Activated CD4-positive, alpha-beta T cell treated with anti-CD3 and anti-CD28 coated beads for 24 hours (primary cell): ENCODE data around the gene SPOP.
"Not testable (repeated sequence)": the region's sequence is repeated elsewhere in the genome, so short reads cannot be mapped to it uniquely, and the experiment has no call there.

Experiments
- DNase-seq, 2 donors: peaks; one replicate each; pipeline ENCODE4 v3.0.0-alpha.2; 2020; ENCODE audit warnings: low read depth in 2 of 2

Gene SPOP

GRCh38 chr17:49677933-49678847 lies at the start of gene SPOP:
Gene SPOP (minus strand): TSS chr17:49678097. CDS start chr17:49622810, 55,287 bp downstream.
- DNase-seq: peak; percentile 96 to 99

GRCh38 chr17:49727380-49727779 lies 49.5 kb upstream of the SPOP start:
- DNase-seq: no peak

GRCh38 chr17:49725452-49726130 lies 47.7 kb upstream of the SPOP start:
- no peak for DNase-seq

- not testable (repeated sequence) for DNase-seq
Observed at GRCh38 chr17:49724552-49724951, 46.7 kb upstream of the SPOP start.

- no peak for DNase-seq
Observed at GRCh38 chr17:49723423-49723822, 45.5 kb upstream of the SPOP start.

GRCh38 chr17:49722066-49722465 lies 44.2 kb upstream of the SPOP start:
- no peak for DNase-seq

- DNase-seq: no peak
Observed at GRCh38 chr17:49717371-49717861, 39.5 kb upstream of the SPOP start.

GRCh38 chr17:49716668-49717364 lies 38.9 kb upstream of the SPOP start:
- no peak for DNase-seq

- no peak for DNase-seq
Observed at GRCh38 chr17:49715717-49716279, 37.9 kb upstream of the SPOP start.

- no peak for DNase-seq
Observed at GRCh38 chr17:49715216-49715615, 37.3 kb upstream of the SPOP start.

GRCh38 chr17:49708515-49709183 lies 30.8 kb upstream of the SPOP start:
- no peak for DNase-seq

GRCh38 chr17:49707608-49708514 lies 30.0 kb upstream of the SPOP start, which contains the start of gene SLC35B1:
Gene SLC35B1 (minus strand): TSS chr17:49707964. CDS start chr17:49707833, 131 bp downstream.
- DNase-seq: peak; percentile 98

GRCh38 chr17:49707246-49707607 lies 29.3 kb upstream of the SPOP start:
- DNase-seq: no peak

GRCh38 chr17:49705254-49705653 lies 27.4 kb upstream of the SPOP start:
- DNase-seq: no peak

- no peak for DNase-seq
Observed at GRCh38 chr17:49703557-49704277, 25.8 kb upstream of the SPOP start.

- DNase-seq: no peak
Observed at GRCh38 chr17:49700960-49701359, 23.1 kb upstream of the SPOP start.

GRCh38 chr17:49699966-49700575 lies 22.2 kb upstream of the SPOP start:
- DNase-seq: no peak

- DNase-seq: no peak
Observed at GRCh38 chr17:49698005-49698404, 20.1 kb upstream of the SPOP start.

- DNase-seq: peak; percentile 57 to 60
Observed at GRCh38 chr17:49696233-49696761, 18.4 kb upstream of the SPOP start.
